Trophoblast cell (in vitro differentiated cells and primary cell): ENCODE measurements around the gene ACP4.

ENCODE experiments used
- DNase-seq, 2 donors: peaks; one replicate each; pipeline ENCODE4 v3.0.0-alpha.2; 2016
- H2AFZ ChIP-seq: 2 replicates; pipeline ENCODE4 v1.6.1; 2013; ENCODE audit warnings: low read length, moderate library complexity, mild to moderate bottlenecking; ENCODE audit not compliant: insufficient read depth, poor library complexity
- H2AK5ac ChIP-seq: 2 replicates; pipeline ENCODE4 v1.6.1; 2013; ENCODE audit warnings: mild to moderate bottlenecking, low read length
- H2BK120ac ChIP-seq: 2 replicates; pipeline ENCODE4 v1.6.1; 2013; ENCODE audit warnings: low read length, mild to moderate bottlenecking, moderate library complexity; ENCODE audit not compliant: insufficient read depth, poor library complexity
- H2BK12ac ChIP-seq: 2 replicates; pipeline ENCODE4 v1.6.1; 2013; ENCODE audit warnings: mild to moderate bottlenecking, low read length, moderate library complexity
- H2BK5ac ChIP-seq: 2 replicates; pipeline ENCODE4 v1.6.1; 2013; ENCODE audit warnings: low read length, low read depth, moderate library complexity, mild to moderate bottlenecking; ENCODE audit not compliant: poor library complexity
- H3K14ac ChIP-seq: 2 replicates; pipeline ENCODE4 v1.6.1; 2013; ENCODE audit warnings: mild to moderate bottlenecking, low read length
- H3K18ac ChIP-seq: 2 replicates; pipeline ENCODE4 v1.6.1; 2013; ENCODE audit warnings: mild to moderate bottlenecking, low read length
- H3K23ac ChIP-seq: 2 replicates; pipeline ENCODE4 v1.6.1; 2013; ENCODE audit warnings: low read length
- H3K27ac ChIP-seq: 2 replicates; pipeline ENCODE4 v1.5.1; 2013; ENCODE audit warnings: low read depth, mild to moderate bottlenecking, inconsistent platforms, low read length, moderate library complexity
- H3K27me3 ChIP-seq: 2 replicates; pipeline ENCODE4 v1.6.1; 2013; ENCODE audit warnings: inconsistent platforms, mild to moderate bottlenecking, low read length, moderate library complexity; ENCODE audit not compliant: insufficient read depth
- H3K36me3 ChIP-seq, 2 experiments: 1 replicate in 1 of 2; 2 replicates in 1 of 2; pipeline ENCODE4 v1.6.1; 2013; ENCODE audit warnings: low read length in 2 of 2, mild to moderate bottlenecking in 2 of 2, moderate library complexity in 1 of 2; ENCODE audit not compliant: insufficient read depth in 2 of 2, control insufficient read depth in 1 of 2
- H3K4ac ChIP-seq: 2 replicates; pipeline ENCODE4 v1.6.1; 2013; ENCODE audit warnings: low read depth, mild to moderate bottlenecking, low read length, moderate library complexity
- H3K4me1 ChIP-seq, 2 experiments: 1 replicate in 1 of 2; 2 replicates in 1 of 2; pipeline ENCODE4 v1.6.1; 2013; ENCODE audit warnings: low read length in 2 of 2, mild to moderate bottlenecking in 2 of 2, moderate library complexity in 1 of 2; ENCODE audit not compliant: insufficient read depth in 2 of 2, control insufficient read depth in 1 of 2
- H3K4me2 ChIP-seq: 2 replicates; pipeline ENCODE4 v1.6.1; 2013; ENCODE audit warnings: inconsistent platforms, mild to moderate bottlenecking, low read length, moderate library complexity
- H3K4me3 ChIP-seq: 2 replicates; pipeline ENCODE4 v1.5.1; 2013; ENCODE audit warnings: mild to moderate bottlenecking, low read depth, low read length, inconsistent platforms
- H3K79me1 ChIP-seq: one replicate; pipeline ENCODE4 v1.6.1; 2013; ENCODE audit warnings: low read length
- H3K79me2 ChIP-seq: 2 replicates; pipeline ENCODE4 v1.6.1; 2013; ENCODE audit warnings: low read length, mild to moderate bottlenecking; ENCODE audit not compliant: control insufficient read depth, insufficient read depth, poor library complexity
- H3K9ac ChIP-seq: 2 replicates; pipeline ENCODE4 v1.6.1; 2013; ENCODE audit warnings: mild to moderate bottlenecking, low read length
- H3K9me3 ChIP-seq: 2 replicates; pipeline ENCODE4 v1.6.1; 2013; ENCODE audit warnings: low read depth, mild to moderate bottlenecking, control low read depth, inconsistent platforms, low read length; ENCODE audit not compliant: insufficient read depth
- H4K12ac ChIP-seq: 2 replicates; pipeline ENCODE4 v1.6.1; 2013; ENCODE audit warnings: low read depth, mild to moderate bottlenecking, low read length, moderate library complexity
- H4K8ac ChIP-seq: 2 replicates; pipeline ENCODE4 v1.6.1; 2013; ENCODE audit warnings: low read depth, mild to moderate bottlenecking, low read length, moderate library complexity
- H4K91ac ChIP-seq: one replicate; pipeline ENCODE4 v1.6.1; 2013; ENCODE audit warnings: low read depth, mild to moderate bottlenecking, low read length, moderate library complexity
- WGBS: extraction: QIAGEN DNeasy Blood & Tissue Kit; methylation state at CpG from one replicate; pipeline ENCODE4 v1.1.7; 2013; ENCODE audit warnings: missing lambda C conversion rate; ENCODE audit not compliant: insufficient read length, insufficient coverage; ENCODE audit errors: extremely low coverage; 5-methylcytosine and 5-hydroxymethylcytosine counted together

Gene ACP4

DNA sequence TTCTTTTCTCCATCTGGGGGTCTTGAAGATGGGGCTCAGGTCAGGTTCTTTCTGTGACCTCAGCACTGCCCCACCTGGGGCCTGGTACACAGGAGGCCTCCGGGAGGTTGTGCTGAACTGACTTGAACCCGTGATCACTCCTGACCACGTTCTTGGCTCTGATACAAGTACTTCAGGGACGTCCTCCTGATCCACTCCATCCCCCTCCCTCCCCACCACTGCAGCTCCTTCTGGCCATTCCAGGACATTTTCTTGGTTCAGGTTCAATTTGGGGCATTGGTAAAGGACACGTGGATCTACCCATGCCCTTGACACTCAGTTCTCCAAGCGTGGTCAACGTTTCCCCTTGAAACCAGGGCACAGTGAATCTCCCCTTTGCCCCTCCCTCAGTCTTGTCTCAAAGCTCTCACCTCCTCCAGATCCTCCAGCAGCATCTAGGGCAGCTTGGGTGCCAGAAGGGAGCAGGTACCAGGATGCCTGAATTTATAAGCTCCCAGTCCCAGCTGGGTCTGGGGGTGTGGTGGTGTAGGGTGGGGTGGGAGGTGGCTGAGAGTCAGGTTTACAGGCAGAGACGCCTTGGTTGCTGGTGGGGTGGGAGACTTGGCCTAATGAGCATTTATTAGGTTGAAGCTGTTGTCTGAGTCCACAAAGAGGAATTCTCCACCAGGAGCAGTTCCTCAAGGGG is 43.0 kb downstream of the ACP4 start, which contains the start of gene KLK15:
Gene KLK15 (minus strand): TSS at position 458 of the 685 bp plus-strand sequence. CDS start 2,082 bp downstream, outside the sequence.
- Histone ChIP-seq H3K4me3 (no peak within 1 kb of the TSS), H3K9me3 (no peaks in the 10 kb centered on the region), H3K27me3 (no peaks in the 10 kb centered on the region), H3K79me2 (peaks cover 4% of the 10 kb centered on the region), H3K9ac (no peak within 1 kb of the TSS), H2BK5ac (no peak within 1 kb of the TSS), H2BK12ac (no peak within 1 kb of the TSS), H3K23ac (no peak within 1 kb of the TSS), H3K27ac (no peak within 1 kb of the TSS), H3K36me3 (no peaks in the 10 kb centered on the region), H3K4me2 (no peak within 1 kb of the TSS), H2AK5ac (no peak within 1 kb of the TSS), H3K4ac (no peak within 1 kb of the TSS), H3K14ac (no peak within 1 kb of the TSS), H2BK120ac (no peak within 1 kb of the TSS), H2AFZ (no peak within 1 kb of the TSS), H3K18ac (no peak within 1 kb of the TSS), H4K12ac (no peak within 1 kb of the TSS), H4K91ac (no peak within 1 kb of the TSS), H3K4me1 (peaks cover 5 to 7% of the 10 kb centered on the region in 2 experiments), H4K8ac (no peak within 1 kb of the TSS), H3K79me1 (peaks cover 4% of the 10 kb centered on the region)
- DNase-seq, result no peak
- no CpG with 5 or more reads among the region's 8 CpGs for WGBS

- H3K14ac ChIP-seq, result no peak overlapping the region
- H3K9ac ChIP-seq, result no peak overlapping the region
- DNase-seq, result no peak
- peaks cover 4% of the 10 kb centered on the region for H3K79me2 ChIP-seq
- H3K4ac ChIP-seq, result no peak overlapping the region
- H3K79me1 ChIP-seq, result peaks cover 4% of the 10 kb centered on the region
- H3K18ac ChIP-seq, result no peak overlapping the region
- no peak overlapping the region for H2BK12ac ChIP-seq
- no peak overlapping the region for H3K4me3 ChIP-seq
- no peak overlapping the region for H2AFZ ChIP-seq
- H4K12ac ChIP-seq, result no peak overlapping the region
- no peak overlapping the region for H2BK120ac ChIP-seq
- no peak overlapping the region for H2AK5ac ChIP-seq
- H3K27ac ChIP-seq, result no peak overlapping the region
- WGBS, result no CpG with 5 or more reads among the region's 6 CpGs
- no peak overlapping the region for H4K8ac ChIP-seq
- no peak overlapping the region for H3K4me2 ChIP-seq
- H3K27me3 ChIP-seq, result no peaks in the 10 kb centered on the region
- H3K23ac ChIP-seq, result no peak overlapping the region
- H3K4me1 ChIP-seq, result peaks cover 5 to 7% of the 10 kb centered on the region in 2 experiments
- no peaks in the 10 kb centered on the region for H3K9me3 ChIP-seq
- no peak overlapping the region for H2BK5ac ChIP-seq
- H4K91ac ChIP-seq, result no peak overlapping the region
- H3K36me3 ChIP-seq, result no peaks in the 10 kb centered on the region
Measured at GRCh38 chr19:50833802-50834167, 43.6 kb downstream of the ACP4 start.

GRCh38 chr19:50835103-50835784 is 45.0 kb downstream of the ACP4 start:
- no peak overlapping the region for H3K23ac ChIP-seq
- peaks cover 4% of the 10 kb centered on the region for H3K79me1 ChIP-seq
- peak overlapping the region; percentile 77 for H4K8ac ChIP-seq
- no peak overlapping the region for H2AK5ac ChIP-seq
- no peak overlapping the region for H3K9ac ChIP-seq
- no peak overlapping the region for H2BK120ac ChIP-seq
- H3K4me3 ChIP-seq, result peak overlapping the region; percentile 75
- peak overlapping the region; percentile 52 for H3K14ac ChIP-seq
- H3K27ac ChIP-seq, result no peak overlapping the region
- peaks cover 4% of the 10 kb centered on the region for H3K79me2 ChIP-seq
- H4K12ac ChIP-seq, result no peak overlapping the region
- H3K9me3 ChIP-seq, result no peaks in the 10 kb centered on the region
- no peak overlapping the region for H2BK12ac ChIP-seq
- WGBS, result no CpG with 5 or more reads among the region's 13 CpGs
- peak overlapping the region; percentile 55 for H3K18ac ChIP-seq
- no peak for DNase-seq
- H2BK5ac ChIP-seq, result no peak overlapping the region
- H4K91ac ChIP-seq, result no peak overlapping the region
- H2AFZ ChIP-seq, result peak overlapping the region; percentile 98
- H3K36me3 ChIP-seq, result no peaks in the 10 kb centered on the region
- H3K4me1 ChIP-seq, result peaks cover 5 to 7% of the 10 kb centered on the region in 2 experiments
- peak overlapping the region; percentile 90 for H3K4me2 ChIP-seq
- no peaks in the 10 kb centered on the region for H3K27me3 ChIP-seq
- H3K4ac ChIP-seq, result no peak overlapping the region

GRCh38 chr19:50835785-50836542 is 45.7 kb downstream of the ACP4 start:
- peak overlapping the region; percentile 52 for H3K14ac ChIP-seq
- H3K27ac ChIP-seq, result no peak overlapping the region
- no peaks in the 10 kb centered on the region for H3K9me3 ChIP-seq
- H4K12ac ChIP-seq, result peak overlapping the region; percentile 60
- peaks cover 4% of the 10 kb centered on the region for H3K79me2 ChIP-seq
- peak overlapping the region; percentile 20 for H4K91ac ChIP-seq
- peak overlapping the region; percentile 75 for H3K9ac ChIP-seq
- H4K8ac ChIP-seq, result peak overlapping the region; percentile 77
- H2AFZ ChIP-seq, result peak overlapping the region; percentile 98
- no CpG with 5 or more reads among the region's 67 CpGs for WGBS
- H3K27me3 ChIP-seq, result no peaks in the 10 kb centered on the region
- no peak overlapping the region for H3K4ac ChIP-seq
- H2BK12ac ChIP-seq, result no peak overlapping the region
- H3K18ac ChIP-seq, result peak overlapping the region; percentile 55
- H2BK120ac ChIP-seq, result no peak overlapping the region
- H3K36me3 ChIP-seq, result no peaks in the 10 kb centered on the region
- no peak overlapping the region for H2AK5ac ChIP-seq
- peak overlapping the region; percentile 75 for H3K4me3 ChIP-seq
- H3K23ac ChIP-seq, result no peak overlapping the region
- H3K79me1 ChIP-seq, result peaks cover 4% of the 10 kb centered on the region
- no peak overlapping the region for H2BK5ac ChIP-seq
- peaks cover 5 to 7% of the 10 kb centered on the region in 2 experiments for H3K4me1 ChIP-seq
- peak; percentile 25 to 43 for DNase-seq
- H3K4me2 ChIP-seq, result peak overlapping the region; percentile 90
